NK-92 (cell line): ENCODE data around the gene GRK3.
"Not testable (repeated sequence)": the region's sequence is repeated elsewhere in the genome, so short reads cannot be mapped to it uniquely, and the experiment has no call there.

Experiments
- DNase-seq: peaks from one replicate; lab custom pipeline; 2025; ENCODE audit not compliant: unreplicated experiment; lab: John Stamatoyannopoulos, UW

The GRK3 gene

GRCh38 chr22:25694196-25694907 is 129.9 kb downstream of the GRK3 start:
- no peak for DNase-seq

- DNase-seq, result no peak
Observed at GRCh38 chr22:25695146-25695545, 130.7 kb downstream of the GRK3 start.

- no peak for DNase-seq
Observed at GRCh38 chr22:25696763-25697162, 132.3 kb downstream of the GRK3 start.

- DNase-seq, result no peak
Observed at GRCh38 chr22:25697181-25697664, 132.7 kb downstream of the GRK3 start.

DNA sequence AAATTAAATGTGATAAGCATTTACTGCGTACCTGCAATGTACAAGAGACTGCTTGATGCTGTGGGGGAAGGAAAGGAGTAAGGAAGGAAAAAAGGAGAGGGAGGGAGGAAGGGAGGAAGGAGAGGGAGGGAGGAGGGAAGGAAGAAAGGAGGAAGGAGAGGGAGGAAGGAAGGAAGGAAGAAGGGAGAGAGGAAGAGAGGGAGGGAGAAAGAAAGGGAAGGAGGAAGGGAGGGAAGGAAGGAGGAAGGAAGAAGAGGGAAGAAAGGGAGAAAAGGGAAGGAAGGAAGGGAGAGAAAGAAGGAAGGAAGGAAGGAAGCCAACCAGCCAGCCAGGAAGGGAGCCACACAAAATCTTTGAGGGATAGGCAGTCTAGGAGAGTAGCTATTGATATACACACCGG is 133.5 kb downstream of the GRK3 start:
- DNase-seq, result no peak

DNA sequence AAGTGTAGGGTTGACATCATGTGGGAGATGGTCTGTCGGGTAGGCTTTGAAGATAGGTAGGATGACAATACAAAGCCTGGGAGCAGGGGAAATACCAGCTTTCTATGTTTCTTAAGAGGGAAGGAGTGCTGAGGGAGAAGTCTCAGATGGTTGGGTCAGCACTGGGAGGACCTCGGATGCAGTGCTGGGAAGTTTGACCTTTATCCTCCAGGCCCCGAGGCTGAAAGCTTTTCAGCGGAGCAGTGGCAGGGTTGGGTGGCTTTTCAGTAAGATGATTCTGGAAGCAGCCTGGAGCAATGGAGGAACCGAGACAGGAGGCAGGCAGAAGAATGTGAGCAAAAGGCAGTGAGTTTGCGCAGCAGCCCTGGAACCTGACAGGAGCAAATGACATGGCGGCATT is 134.0 kb downstream of the GRK3 start:
- DNase-seq, result no peak

DNA sequence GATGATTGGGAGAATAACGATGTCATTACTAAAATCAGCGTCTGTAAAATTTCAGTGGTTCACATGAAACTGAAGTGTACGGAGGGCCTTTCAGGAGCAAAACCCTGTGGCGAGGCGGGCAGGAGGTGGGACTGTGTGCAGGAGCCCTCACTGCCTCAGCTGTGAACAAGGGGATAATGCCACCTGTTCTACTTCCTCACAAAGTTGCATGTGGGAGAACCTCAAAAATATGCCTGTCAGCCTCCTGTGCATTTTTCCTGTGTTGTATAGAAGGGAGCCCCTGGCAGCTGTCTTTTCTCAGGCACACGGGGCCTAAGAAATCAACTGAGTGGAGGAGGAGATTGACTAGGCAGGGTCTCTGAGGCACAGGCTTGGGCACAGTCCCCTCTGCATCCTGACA is 134.5 kb downstream of the GRK3 start:
- DNase-seq, result no peak

GRCh38 chr22:25701056-25701780 is 136.7 kb downstream of the GRK3 start:
- DNase-seq, result no peak

DNA sequence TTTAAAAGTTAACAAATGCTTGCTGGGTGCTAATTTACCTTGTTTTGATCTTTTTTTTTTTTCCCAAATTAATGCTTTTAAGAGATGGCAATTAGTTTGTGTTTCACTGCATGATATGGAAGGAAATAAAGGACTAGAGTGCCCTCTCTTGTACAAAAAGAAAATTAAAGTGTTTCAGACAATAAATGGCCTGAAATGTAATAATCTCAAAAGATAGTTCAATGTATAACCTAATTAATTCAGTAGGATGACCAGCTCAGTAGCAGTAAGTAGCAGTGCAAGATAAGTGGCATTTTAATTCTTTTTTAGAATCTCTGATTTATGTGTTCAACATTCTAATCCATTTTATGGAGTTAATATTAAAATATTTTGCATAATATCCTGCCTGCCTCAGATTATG is 137.6 kb downstream of the GRK3 start:
- no peak for DNase-seq

GRCh38 chr22:25702571-25703167 is 138.2 kb downstream of the GRK3 start:
- no peak for DNase-seq

DNA sequence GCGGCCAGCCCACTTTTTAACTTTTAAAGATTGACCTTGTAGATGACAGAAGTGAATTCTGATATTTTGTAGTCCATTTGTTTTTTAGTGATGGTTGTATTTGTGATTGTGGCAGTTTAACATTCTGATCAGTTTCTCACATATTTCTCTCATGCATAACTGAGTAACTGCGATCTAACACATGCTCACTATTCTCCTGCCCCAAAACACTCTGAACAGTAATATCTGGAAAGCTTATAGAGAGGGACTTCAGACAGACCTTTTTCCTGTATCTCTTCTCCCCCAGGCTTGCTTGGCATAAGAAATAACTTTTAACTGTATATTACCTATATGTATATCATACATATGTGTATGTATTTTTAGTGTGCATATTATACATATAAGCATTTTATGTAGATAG is 140.2 kb downstream of the GRK3 start:
- no peak for DNase-seq

GRCh38 chr22:25706197-25706596 is 141.7 kb downstream of the GRK3 start:
- no peak for DNase-seq

- not testable (repeated sequence) for DNase-seq
Observed at GRCh38 chr22:25708430-25708829, 144.0 kb downstream of the GRK3 start.

DNA sequence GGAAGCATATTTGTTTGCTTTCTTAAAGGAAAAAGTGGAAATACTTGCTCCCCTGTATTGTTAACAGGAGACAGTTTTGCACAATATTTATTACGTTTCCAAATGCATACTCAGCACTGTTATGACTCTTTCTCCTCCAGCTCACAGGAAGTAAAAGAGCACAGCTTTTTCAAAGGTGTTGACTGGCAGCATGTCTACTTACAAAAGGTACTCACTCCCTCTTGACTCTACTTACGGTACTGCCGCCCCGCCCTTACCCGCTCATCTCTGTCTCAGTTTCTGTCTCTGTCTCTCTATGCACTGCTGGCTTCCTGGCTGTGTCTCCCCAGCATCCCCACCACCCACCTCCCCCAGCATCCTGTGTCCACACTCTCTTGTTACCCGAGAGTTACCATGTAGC is 145.3 kb downstream of the GRK3 start:
- no peak for DNase-seq

GRCh38 chr22:25710501-25710900 is 146.0 kb downstream of the GRK3 start:
- no peak for DNase-seq

DNA sequence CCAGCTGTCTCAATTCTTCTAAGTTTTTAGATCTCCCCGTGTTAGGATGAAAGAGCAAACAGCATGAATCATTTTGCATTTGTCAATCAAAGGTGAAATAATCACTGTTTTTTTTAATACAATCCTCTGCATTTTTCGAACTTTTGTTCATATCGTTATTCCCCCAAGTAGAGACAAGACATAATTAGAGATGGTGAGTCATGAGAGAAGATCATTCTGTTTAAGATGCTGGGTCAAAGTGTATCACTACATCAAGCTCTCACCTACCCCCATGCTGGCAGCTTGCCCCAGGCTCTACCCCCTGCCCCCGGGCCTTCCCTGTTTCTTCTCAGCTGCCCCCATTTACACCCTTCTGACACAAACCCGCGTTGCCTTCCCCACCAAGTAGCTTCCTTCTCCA is 147.0 kb downstream of the GRK3 start:
- no peak for DNase-seq

- DNase-seq, result no peak
Observed at GRCh38 chr22:25712661-25713400, 148.4 kb downstream of the GRK3 start.

- no peak for DNase-seq
Observed at GRCh38 chr22:25714070-25714469, 149.6 kb downstream of the GRK3 start.

- DNase-seq, result no peak
Observed at GRCh38 chr22:25714739-25715138, 150.3 kb downstream of the GRK3 start.

DNA sequence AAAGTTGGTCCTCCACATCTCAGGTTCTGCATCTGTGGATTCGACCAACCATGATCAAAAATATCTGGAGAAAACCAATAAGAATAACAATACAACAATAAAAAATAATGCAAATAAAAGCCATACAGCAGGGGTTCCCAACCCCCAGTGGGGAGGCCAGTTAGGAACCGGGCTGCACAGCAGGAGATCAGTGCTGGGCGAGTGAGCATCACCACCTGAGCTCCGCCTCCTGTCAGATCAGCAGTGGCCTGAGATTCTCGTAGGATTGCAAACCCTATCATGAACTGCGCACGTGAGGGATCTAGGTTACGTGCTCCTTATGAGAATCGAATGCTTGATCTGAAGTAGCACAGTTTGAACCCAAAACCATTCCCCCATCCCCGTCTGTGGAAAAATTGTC is 152.2 kb downstream of the GRK3 start:
- no peak for DNase-seq

DNA sequence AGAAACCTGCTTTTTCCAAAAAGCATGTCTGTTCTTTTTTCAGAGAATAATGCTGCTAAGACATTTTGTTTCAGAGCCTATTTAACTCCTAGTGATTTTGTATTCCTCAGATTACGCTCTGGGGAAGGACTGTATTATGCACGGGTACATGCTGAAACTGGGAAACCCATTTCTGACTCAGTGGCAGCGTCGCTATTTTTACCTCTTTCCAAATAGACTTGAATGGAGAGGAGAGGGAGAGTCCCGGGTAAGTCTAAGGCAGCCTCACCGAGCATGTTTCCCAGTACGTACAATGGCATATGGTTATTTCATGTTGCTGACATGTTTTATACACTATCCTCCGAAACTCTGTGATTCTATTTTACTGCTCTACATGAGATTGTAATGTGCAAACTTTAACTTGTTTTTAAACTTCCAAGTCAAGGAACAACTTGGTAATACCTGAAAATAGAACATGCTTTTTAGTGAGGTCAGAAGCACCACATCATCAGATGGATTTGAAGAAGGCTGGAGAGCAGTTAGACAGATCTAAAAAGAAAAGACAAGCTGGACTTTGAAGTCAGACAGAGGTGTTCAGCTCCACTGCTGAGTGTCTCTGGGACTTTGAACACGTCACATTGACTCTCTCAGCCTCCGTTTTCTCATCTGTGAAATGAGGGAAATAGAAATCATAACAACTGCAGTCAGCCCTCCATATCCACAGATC is 153.8 kb downstream of the GRK3 start:
- no peak for DNase-seq
